GM12873 (cell line): ENCODE results near the gene UPP1.

ENCODE experiments used
- TF ChIP-seq, protein P1 (sequence below): IDR thresholded peaks from 2 replicates; pipeline ENCODE4 v1.5.1; 2012; ENCODE audit warnings: low read depth, mild to moderate bottlenecking, moderate library complexity, low read length, control low read depth; ENCODE audit not compliant: insufficient read depth; ENCODE audit errors: missing control alignments

Gene UPP1

DNA sequence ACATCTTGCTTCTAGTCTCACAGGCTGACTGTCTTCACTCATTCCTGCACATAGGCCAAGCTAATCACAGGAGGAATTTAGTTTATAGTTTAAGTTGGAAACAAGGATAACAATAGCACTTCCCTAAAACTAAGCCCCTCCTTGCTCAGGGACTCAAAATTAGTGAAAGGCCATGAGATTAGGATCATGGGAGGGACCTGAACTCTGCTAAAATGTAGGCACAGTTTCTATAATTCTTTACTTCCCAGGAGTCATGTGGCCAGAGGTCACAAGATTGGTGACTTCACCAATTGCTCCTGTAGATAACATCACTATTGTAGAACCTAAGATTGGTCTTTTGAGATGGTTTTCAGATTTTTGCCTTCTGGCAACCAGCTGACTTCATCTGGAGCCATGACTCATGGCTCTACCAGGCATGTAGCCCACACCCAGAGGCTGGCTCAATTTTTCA, 14.8 kb upstream of the UPP1 start:
- TF ChIP-seq, protein P1, sequence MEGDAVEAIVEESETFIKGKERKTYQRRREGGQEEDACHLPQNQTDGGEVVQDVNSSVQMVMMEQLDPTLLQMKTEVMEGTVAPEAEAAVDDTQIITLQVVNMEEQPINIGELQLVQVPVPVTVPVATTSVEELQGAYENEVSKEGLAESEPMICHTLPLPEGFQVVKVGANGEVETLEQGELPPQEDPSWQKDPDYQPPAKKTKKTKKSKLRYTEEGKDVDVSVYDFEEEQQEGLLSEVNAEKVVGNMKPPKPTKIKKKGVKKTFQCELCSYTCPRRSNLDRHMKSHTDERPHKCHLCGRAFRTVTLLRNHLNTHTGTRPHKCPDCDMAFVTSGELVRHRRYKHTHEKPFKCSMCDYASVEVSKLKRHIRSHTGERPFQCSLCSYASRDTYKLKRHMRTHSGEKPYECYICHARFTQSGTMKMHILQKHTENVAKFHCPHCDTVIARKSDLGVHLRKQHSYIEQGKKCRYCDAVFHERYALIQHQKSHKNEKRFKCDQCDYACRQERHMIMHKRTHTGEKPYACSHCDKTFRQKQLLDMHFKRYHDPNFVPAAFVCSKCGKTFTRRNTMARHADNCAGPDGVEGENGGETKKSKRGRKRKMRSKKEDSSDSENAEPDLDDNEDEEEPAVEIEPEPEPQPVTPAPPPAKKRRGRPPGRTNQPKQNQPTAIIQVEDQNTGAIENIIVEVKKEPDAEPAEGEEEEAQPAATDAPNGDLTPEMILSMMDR, result no peak

GRCh38 chr7:48077423-48077822, 11.6 kb upstream of the UPP1 start:
- TF ChIP-seq, protein P1, result no peak

GRCh38 chr7:48078470-48078869, 10.6 kb upstream of the UPP1 start:
- TF ChIP-seq, protein P1, result no peak

DNA sequence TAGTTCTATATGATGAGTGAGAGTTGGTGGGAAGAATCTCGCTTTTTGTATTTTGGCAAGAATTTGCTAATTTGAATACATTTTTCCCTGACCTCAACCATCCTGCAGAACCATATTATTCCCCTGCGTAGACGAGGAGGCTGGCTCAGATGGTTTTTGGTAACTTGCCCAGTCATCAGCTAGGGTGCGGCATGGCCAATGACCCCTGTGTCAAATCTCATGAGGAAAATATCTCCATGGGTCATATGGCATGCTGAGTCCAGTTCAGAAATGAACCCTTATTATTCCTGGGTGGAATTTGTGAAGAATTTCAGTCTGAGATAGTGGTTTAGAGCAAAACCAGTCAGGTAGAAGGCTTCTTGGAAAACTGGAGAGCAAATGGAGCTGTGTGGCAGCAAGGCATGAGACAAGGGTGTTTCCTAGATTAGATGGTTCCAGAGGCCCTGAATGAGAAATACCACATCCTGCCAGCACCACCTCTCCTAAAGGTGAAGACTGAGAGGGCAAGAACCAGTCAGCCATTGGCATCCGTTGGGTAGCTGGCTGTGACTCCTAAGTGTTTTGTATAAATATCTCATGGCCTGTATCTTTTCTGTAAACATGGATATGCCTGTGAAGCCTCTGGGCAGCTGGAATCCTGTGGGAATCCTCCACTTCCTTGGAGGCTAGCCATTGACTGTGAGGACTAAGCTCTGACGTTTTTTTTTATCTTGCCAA, 5.8 kb upstream of the UPP1 start:
- TF ChIP-seq, protein P1, result no peak

GRCh38 chr7:48084727-48085432, 4.2 kb upstream of the UPP1 start:
- TF ChIP-seq, protein P1, result no peak

DNA sequence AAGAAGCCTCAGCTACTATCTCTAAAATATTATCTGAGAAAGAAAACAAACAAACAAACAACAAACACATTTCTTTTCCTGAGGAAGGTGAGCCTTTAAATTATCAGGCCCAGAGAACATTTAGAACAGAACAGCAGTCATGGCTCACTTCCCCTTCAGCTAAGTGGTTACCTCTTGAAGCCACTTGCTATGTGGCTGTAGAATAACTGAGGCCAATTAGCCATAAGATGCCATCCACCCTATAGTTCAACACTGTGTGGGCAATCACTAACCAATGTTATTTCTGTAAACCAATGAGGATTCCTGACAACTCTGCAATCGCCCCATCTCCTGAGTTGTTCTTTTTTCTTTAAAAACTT, 3.7 kb upstream of the UPP1 start:
- TF ChIP-seq, protein P1, result no peak

DNA sequence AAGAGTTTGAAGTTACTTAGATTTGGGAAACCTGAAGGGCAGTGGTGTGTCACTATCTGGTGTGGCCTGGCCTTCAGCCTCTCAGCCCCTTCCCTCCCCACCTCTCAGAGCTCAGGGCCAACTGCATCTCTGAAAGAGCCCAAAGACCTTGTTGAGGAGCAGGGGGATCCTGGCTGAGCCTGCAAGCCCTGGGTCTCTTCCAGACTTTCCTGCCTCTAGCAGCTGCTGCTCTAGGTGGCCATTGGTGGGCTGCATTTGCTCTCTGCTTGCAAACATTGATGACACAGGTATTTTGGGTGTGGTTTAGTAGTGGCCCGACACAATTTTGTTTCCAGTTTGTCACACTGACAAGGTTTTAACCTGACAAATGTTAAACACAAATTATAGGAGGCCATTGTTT, 3.1 kb upstream of the UPP1 start:
- TF ChIP-seq, protein P1, result no peak
